ENCODE results near the gene DAGLA.

GRCh38 chr11:61679296-61679695 is 895 bp upstream of the DAGLA start:
- TF ChIP-seq POLR2AphosphoS5 (IDR thresholded peaks at IDR 0.05; ENCODE audit: low read depth, low read length): no peak
- TF ChIP-seq POLR2A (IDR thresholded peaks at IDR 0.05; ENCODE audit: low read depth, low read length): no peak
- TF ChIP-seq TAF1 (IDR thresholded peaks at IDR 0.05; ENCODE audit: low read depth, low read length): no peak
- TF ChIP-seq SPI1 (IDR thresholded peaks at IDR 0.05; ENCODE audit: low read depth, low read length): no peak
